ENCODE data around the gene GP5.

GRCh38 chr3:194373028-194373427 lies 26.0 kb downstream of the GP5 start:
- TF ChIP-seq, protein P1, sequence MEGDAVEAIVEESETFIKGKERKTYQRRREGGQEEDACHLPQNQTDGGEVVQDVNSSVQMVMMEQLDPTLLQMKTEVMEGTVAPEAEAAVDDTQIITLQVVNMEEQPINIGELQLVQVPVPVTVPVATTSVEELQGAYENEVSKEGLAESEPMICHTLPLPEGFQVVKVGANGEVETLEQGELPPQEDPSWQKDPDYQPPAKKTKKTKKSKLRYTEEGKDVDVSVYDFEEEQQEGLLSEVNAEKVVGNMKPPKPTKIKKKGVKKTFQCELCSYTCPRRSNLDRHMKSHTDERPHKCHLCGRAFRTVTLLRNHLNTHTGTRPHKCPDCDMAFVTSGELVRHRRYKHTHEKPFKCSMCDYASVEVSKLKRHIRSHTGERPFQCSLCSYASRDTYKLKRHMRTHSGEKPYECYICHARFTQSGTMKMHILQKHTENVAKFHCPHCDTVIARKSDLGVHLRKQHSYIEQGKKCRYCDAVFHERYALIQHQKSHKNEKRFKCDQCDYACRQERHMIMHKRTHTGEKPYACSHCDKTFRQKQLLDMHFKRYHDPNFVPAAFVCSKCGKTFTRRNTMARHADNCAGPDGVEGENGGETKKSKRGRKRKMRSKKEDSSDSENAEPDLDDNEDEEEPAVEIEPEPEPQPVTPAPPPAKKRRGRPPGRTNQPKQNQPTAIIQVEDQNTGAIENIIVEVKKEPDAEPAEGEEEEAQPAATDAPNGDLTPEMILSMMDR (IDR thresholded peaks at IDR 0.05), result no peak
- no peak for TF ChIP-seq POLR2A (IDR thresholded peaks at IDR 0.05)
- no peak for TF ChIP-seq POLR2AphosphoS5 (IDR thresholded peaks at IDR 0.05; ENCODE audit: insufficient read depth in 1 of 2, low read depth in 1 of 2)
